GM12891 (cell line): Measurements from ENCODE around the gene PLEK2.

ENCODE experiments used
- PAX5 ChIP-seq: IDR thresholded peaks from 2 replicates; pipeline ENCODE4 v1.6.1; 2011; ENCODE audit warnings: low read length, moderate library complexity, mild to moderate bottlenecking; ENCODE audit not compliant: insufficient read depth, severe bottlenecking
- POLR2A ChIP-seq: IDR thresholded peaks from 2 replicates; pipeline ENCODE4 v1.6.1; 2011; ENCODE audit warnings: low read depth, low read length, control low read depth
- POLR2AphosphoS5 ChIP-seq: IDR thresholded peaks from 2 replicates; pipeline ENCODE4 v1.6.1; 2011; ENCODE audit warnings: low read depth, low read length, control low read depth
- SPI1 ChIP-seq: IDR thresholded peaks from 2 replicates; pipeline ENCODE4 v1.6.1; 2011; ENCODE audit warnings: low read depth, low read length, control low read depth
- TAF1 ChIP-seq: IDR thresholded peaks from 2 replicates; pipeline ENCODE4 v1.6.1; 2011; ENCODE audit warnings: low read depth, low read length, control low read depth

DNA sequence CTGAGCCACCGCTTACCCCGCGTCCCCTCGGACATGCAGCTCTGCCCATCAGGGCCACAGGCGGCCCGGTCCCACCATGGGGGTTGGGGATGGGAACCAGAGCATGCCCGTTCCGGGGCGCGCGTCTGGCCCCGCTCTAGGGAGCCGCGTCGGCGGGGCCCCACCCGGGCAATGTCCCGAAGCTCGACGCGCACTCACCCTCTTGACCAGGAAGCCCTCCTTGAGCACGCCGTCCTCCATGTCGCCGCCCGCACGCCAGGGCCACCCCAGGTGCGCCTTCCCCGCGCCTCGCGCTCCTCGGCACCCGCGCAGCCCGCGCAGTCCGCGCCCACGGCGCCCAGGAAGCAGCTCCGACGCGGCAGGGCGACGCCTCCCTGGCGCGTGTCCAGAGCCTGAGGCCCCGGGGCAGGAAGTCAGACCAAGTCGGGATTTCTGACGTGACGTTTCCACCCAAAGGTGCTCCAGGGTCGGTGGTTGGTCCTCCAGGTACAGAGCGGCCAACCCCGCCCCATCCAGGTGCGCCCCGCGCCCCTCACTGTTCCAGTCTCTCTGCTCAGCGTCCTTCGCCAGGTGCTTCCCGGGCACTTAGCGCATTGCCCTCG is at the start of gene PLEK2:
- no peak for TF ChIP-seq POLR2AphosphoS5
- TF ChIP-seq PAX5 = no peak
- TF ChIP-seq TAF1 = no peak
- TF ChIP-seq POLR2A = no peak
- no peak for TF ChIP-seq SPI1
